GM06990 (cell line): ENCODE measurements around the gene SGIP1.

Experiments used
- DNase-seq: peaks from one replicate; pipeline ENCODE4 v3.0.0-alpha.2; 2011; ENCODE audit not compliant: insufficient read length; ENCODE audit errors: extremely low read depth
- H3K27me3 ChIP-seq: replicated peaks from 2 replicates; pipeline ENCODE4 v1.6.0; 2011; ENCODE audit warnings: low read length; ENCODE audit not compliant: control insufficient read depth, insufficient read depth
- H3K36me3 ChIP-seq: 2 replicates; pipeline ENCODE4 v1.5.1; 2011; ENCODE audit warnings: low read length; ENCODE audit not compliant: control insufficient read depth, insufficient read depth
- H3K4me3 ChIP-seq: replicated peaks from 2 replicates; pipeline ENCODE4 v1.5.1; 2011; ENCODE audit warnings: low read depth, mild to moderate bottlenecking, control low read depth, low read length
- CTCF ChIP-seq: IDR thresholded peaks from 2 replicates; pipeline ENCODE4 v1.5.1; 2011; ENCODE audit warnings: low read length, control low read depth, mild to moderate bottlenecking, inconsistent platforms; ENCODE audit not compliant: insufficient read depth, poor library complexity, severe bottlenecking

The SGIP1 gene

GRCh38 chr1:66641891-66642473 lies 108.0 kb downstream of the SGIP1 start:
- no peak overlapping the region for H3K4me3 ChIP-seq
- no peaks in the 10 kb centered on the region for H3K36me3 ChIP-seq
- no peak for TF ChIP-seq CTCF
- no peaks in the 10 kb centered on the region for H3K27me3 ChIP-seq
- no peak for DNase-seq

- Histone ChIP-seq H3K27me3 (no peaks in the 10 kb centered on the region), H3K36me3 (no peaks in the 10 kb centered on the region), H3K4me3 (no peak overlapping the region)
- no peak for DNase-seq
- no peak for TF ChIP-seq CTCF
Observed at GRCh38 chr1:66642992-66643391, 109.0 kb downstream of the SGIP1 start.

GRCh38 chr1:66644331-66644730 lies 110.4 kb downstream of the SGIP1 start:
- no peak for TF ChIP-seq CTCF
- H3K4me3 ChIP-seq: no peak overlapping the region
- no peak for DNase-seq
- H3K36me3 ChIP-seq: no peaks in the 10 kb centered on the region
- H3K27me3 ChIP-seq: no peaks in the 10 kb centered on the region

GRCh38 chr1:66648901-66649595 lies 115.1 kb downstream of the SGIP1 start:
- DNase-seq: peak; percentile 35
- H3K4me3 ChIP-seq: no peak overlapping the region

GRCh38 chr1:66652556-66652955 lies 118.6 kb downstream of the SGIP1 start:
- H3K4me3 ChIP-seq: no peak overlapping the region
- no peaks in the 10 kb centered on the region for H3K27me3 ChIP-seq
- no peaks in the 10 kb centered on the region for H3K36me3 ChIP-seq
- DNase-seq: no peak
- TF ChIP-seq CTCF: no peak

More at GRCh38 chr1:66648901-66649595, 115.1 kb downstream of the SGIP1 start:
- Histone ChIP-seq H3K27me3 (no peaks in the 10 kb centered on the region), H3K36me3 (no peaks in the 10 kb centered on the region)
- no peak for TF ChIP-seq CTCF
